Stimulated activated CD8-positive, alpha-beta memory T cell treated with anti-CD3 and anti-CD28 coated beads, Interleukin-12 subunit alpha, Interleukin-12 subunit beta, amount 100 ng/mL, for 1 hour (primary cell): ENCODE data around the gene FAM3A.
"Not testable (repeated sequence)": the region's sequence is repeated elsewhere in the genome, so short reads cannot be mapped to it uniquely, and the experiment has no call there.

Experiments used
- DNase-seq: peaks from one replicate; pipeline ENCODE4 v3.0.0-alpha.2; 2020; ENCODE audit warnings: low read depth

The FAM3A gene

GRCh38 chrX:154502989-154503388 lies 13.0 kb downstream of the FAM3A start:
- DNase-seq, result no peak

- no peak for DNase-seq
These were observed 13.9 kb downstream of the FAM3A start for GRCh38 chrX:154502098-154502497.

GRCh38 chrX:154501423-154501822 lies 14.6 kb downstream of the FAM3A start:
- not testable (repeated sequence) for DNase-seq

DNA sequence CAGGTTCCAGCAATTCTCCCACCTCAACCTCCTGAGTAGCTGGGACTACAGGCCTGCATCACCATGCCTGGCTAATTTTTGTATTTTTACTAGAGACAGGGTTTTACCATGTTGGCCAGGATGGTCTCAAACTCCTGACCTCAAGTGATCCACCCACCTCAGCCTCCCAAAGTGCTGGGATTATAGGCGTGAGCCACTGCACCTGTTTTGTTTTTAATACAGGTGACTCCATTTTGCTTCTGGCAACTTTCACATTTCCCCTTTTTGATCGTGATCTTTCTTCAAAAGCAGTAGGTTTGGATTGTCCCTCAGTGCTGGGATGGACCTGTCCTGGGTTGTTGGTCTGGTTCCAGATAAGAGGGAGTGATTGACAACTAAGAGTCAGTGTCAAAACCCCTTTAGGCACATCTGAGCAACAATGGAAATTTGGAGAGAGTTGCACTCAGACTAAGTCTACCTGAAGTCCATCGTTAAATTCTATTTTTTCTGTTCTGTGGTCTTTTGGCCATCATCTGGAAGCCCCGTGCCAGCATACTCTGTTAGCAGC lies 19.4 kb downstream of the FAM3A start:
- DNase-seq, result not testable (repeated sequence)

DNA sequence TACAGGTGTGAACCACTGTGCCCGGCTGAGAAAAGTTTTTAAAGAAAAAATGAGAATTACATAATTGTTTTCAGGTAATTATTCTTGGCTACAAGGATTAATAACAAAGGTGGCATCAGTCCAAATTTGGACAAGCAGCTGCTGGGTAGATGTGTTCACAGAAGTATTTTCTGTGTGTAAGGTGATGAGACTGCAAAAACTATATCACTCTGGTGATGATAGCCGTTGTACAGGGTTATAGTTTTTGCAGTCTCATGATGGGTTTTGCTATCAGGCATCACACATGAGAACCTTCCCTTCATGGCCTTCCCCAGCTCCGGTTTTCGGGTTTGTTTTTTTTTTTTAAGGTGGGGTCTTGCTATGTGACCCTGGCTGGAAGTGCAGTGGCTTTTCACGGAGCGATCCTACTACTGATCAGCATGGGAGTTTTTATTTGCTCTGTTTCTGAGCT lies 20.5 kb downstream of the FAM3A start:
- no peak for DNase-seq

- no peak for DNase-seq
These were observed 21.3 kb downstream of the FAM3A start for GRCh38 chrX:154494715-154495114.

- peak; percentile 75 for DNase-seq
These were observed 25.5 kb downstream of the FAM3A start, which contains the start of gene SLC10A3 for GRCh38 chrX:154490414-154491083. Gene SLC10A3, minus strand, starts transcription at chrX:154490629. Its CDS starts 1,689 bp downstream, at chrX:154488940.

DNA sequence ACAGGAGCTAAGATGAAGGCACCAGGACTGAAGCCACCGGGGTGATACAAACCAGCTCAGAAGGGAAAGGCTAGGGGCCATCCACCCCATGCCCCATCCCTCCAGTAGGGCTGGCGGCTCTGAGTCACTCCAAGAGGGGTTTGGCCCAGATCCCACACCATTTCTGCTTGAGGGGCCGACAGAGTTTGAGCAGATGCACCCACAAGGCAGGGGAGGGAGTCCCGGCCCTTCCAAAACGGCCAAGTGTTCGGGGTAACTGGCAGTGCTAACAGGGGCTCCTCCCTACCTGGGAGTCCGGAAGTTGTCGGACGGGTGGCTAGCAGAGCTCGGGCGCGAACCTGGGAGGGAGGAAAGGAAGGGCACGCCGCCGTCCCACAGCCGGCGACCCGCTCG lies 26.0 kb downstream of the FAM3A start:
- DNase-seq, result no peak

- no peak for DNase-seq
These were observed 26.9 kb downstream of the FAM3A start for GRCh38 chrX:154489182-154489581.

DNA sequence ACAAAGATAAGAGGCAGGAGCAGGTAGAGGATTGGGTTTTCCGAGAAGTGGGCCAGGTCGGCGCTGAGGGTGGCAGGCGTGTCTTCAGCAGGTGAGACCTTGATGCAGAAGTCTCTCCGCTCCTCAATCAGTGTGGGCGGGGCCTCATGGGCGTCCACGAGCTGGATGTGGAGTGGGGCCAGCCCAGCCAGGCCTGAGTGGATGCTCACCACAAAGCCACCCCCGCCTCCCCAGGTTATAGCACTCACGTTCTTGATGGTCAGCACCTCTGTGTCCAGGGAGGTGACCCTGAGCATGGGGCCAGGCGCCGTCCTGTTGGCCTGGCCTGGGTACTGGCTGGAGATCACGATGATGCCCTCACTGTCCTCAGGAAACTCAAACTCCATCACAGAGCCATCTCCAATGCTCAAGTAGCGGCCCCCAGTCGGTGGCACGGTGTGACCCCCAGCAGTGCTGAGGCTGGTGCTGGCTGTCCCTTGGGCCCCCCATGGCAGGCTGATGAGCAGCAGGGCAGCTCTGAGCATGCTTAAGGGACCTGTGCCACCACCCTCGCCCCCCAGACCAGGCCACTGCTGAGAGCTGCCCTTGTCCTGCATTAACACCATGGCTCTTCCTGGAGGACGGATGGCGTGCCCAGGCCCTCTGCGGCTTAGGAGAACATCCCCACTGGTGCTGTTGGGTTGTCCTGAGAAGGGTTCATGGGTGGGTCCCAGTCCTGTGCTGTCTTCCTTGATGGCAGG lies 27.5 kb downstream of the FAM3A start:
- no peak for DNase-seq

DNA sequence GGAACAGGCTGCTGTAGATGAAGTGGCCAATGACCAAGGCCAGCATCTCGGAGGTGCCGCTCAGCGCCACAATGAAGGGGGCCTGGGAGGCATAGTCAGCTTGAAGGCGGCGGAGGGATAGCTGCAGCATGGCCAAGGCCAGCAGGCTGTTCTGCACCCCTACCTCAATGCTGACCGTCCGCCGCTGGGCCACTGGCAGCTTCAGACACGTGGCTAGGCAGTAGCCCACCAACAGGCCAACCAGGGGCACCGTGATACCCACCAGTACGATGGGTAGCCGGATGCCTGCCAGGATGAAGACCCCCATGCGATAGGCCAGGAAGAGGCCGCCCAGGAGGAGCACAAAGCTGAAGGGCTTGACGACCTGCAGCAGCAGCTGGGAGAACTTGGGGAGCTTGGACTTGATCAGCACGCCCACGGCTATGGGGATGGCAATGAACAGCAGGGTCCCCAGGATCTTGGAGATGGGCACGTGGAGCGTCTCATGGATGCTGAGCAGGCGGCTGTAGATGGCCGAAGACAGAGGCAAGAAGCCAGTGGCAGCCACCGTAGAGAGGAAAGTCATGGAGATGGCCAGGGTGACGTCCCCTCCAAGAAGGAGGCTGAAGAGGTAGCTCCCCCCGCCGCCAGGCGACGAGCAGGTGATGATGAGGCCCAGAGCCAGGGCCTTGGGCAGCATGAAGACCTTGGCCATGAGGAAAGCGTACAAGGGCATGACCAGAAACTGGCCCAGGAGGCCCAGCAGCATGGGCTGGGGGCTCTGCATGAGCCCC lies 28.3 kb downstream of the FAM3A start:
- DNase-seq, result no peak

GRCh38 chrX:154486396-154487207 lies 29.4 kb downstream of the FAM3A start, which contains the start of gene UBL4A:
Gene UBL4A, minus strand, starts transcription at chrX:154486615. Its CDS starts 31 bp downstream, at chrX:154486584.
- no peak for DNase-seq

DNA sequence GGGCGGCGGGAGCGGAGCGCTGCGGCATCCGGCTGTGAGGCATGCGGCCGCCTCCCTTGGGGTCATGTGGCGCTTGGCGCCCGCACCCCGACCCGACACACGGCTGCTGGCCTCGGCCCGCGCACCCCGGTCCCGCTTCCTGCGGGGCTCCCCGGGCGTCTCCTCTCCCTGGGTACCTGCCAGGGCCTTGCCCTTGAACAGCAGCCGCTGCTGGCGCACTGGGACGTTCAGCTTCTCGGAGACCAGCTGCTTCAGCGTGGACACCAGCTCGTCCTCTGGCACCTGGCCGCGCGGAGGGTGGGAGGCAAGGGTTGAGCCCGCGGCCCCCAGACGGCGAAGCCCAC lies 30.0 kb downstream of the FAM3A start:
- no peak for DNase-seq

GRCh38 chrX:154485150-154486051 lies 30.6 kb downstream of the FAM3A start:
- DNase-seq, result no peak

DNA sequence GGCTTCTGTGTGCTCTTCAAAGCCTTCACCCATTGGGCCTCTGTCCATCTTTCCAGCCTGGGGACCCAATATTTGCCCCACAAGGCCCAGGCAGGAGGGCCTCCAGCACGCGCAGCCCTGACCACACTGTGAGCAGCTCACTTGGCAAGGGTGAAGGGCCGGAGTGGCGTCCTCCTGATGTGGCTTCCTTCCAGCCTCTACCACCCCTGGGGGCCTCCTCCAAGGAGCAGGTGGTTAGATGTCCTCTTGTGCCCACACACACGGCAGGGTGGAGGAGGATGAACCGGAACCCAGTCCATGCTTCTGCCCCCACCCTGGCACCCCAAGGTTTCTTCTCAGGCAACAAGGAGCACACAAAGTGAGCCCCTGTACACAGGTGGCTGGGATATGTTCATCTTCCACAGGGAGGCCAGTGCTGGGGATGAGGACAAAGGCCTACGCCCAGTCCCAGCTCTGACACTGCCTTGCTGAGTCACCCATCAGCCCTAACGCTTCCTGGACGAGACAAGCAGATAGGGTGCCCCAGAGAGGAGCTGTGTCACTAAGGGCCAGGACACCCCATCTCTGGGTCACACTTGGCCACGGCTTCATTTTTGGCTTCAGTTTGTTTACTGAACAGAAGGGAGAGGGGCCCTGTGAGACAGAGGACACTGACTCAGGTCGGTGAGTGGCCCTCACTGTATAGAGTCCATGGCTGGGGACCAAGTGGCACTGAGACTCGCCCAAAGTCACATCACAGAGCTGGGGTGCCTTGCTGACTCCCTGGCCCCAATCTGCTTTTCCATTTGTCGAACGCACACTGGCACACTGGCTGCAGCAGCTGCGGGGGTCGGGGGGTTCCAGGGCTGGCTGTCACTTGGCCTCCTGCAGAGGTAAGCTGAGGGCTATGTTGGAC lies 31.5 kb downstream of the FAM3A start:
- no peak for DNase-seq

GRCh38 chrX:154483325-154483724 lies 32.7 kb downstream of the FAM3A start:
- no peak for DNase-seq

DNA sequence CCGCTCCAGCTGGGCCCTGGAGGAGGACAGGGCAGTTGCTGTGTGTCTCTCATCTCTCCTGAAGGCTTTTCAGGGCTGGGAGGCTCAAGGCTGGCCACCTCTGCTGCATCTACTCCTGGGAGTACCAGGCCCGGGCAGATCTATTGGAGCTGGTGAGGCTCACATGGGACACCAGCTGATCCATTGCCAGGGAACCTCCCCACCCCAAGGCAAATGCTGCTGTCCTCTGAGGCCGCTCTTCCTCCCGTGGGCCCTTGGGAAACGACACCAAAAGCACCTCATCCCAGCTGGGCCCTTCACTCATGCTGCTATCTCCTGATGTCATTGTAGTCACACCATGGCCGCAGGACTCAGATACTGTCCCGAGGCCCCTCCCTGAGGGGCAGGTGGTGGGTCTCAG lies 33.2 kb downstream of the FAM3A start:
- no peak for DNase-seq

DNA sequence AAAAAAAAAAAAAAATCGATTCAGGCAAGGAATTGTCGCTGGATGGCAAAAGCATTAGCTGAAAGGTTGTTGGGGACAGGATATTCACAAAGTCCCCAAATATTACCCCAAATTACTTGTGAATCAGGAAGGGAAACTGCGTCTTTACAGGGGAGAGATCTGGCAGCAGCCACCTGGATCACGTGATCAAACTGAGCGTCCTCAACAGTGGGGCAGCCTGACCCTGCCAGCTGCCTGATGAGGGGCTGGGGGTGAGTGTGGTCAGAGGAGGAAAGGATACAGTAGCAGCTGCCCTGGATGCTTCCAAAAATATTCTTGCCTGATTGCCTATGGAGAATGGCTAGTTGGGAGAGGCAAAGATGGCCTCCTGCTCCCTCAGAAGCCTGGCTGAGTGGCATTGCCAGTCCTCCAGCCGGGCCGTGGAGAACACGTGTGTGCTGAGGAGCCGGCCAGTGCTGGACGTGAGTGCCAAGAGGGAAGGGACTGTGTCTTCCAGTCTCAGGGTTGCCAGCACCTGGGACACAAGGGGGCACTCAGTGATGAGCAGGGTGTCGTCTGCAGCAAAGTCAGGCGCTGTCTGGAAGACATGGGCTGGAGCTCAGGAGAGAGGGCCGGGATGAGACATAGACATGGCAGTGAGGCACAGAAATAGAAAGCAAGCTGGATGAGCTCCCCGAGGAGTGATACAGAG lies 34.0 kb downstream of the FAM3A start:
- no peak for DNase-seq

DNA sequence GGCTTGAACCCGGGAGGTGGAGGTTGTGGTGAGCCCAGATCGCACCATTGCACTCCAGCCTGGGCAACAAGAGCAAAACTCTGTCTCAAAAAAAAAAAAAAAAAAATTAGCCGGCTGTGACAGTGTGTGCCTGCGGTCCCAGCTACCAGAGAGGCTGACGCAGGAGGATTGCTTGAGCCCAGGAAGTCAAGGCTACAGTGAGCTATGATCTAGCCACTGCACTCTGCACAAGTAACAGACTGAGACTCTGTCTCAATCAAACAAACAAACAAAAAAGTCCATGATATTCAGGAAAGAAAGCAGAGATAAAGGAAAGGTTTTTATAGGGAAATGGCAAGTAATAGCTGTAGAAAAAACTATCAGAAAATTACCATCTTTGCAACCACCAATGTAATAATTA lies 34.8 kb downstream of the FAM3A start:
- no peak for DNase-seq
